Nephron progenitor cell (in vitro differentiated cells): Measurements from ENCODE around the gene HPSE2.

Experiments used
- DNase-seq: peaks from one replicate; pipeline ENCODE4 v3.0.0; 2021
- H3K27ac Mint-ChIP-seq: 2 replicates; pipeline ENCODE4 v1.8.0; 2021; ENCODE audit warnings: mild to moderate bottlenecking, moderate library complexity, mixed read lengths
- H3K27me3 Mint-ChIP-seq: 2 replicates; pipeline ENCODE4 v1.8.0; 2021; ENCODE audit warnings: mild to moderate bottlenecking, low read depth, mixed read lengths; ENCODE audit not compliant: poor library complexity
- H3K36me3 Mint-ChIP-seq: 2 replicates; pipeline ENCODE4 v1.8.0; 2021; ENCODE audit warnings: low read depth, mixed read lengths
- H3K4me1 Mint-ChIP-seq: 2 replicates; pipeline ENCODE4 v1.8.0; 2021; ENCODE audit warnings: mixed read lengths
- H3K4me3 Mint-ChIP-seq: 2 replicates; pipeline ENCODE4 v1.8.0; 2021; ENCODE audit warnings: mild to moderate bottlenecking, moderate library complexity, mixed read lengths
- H3K9me3 Mint-ChIP-seq: 2 replicates; pipeline ENCODE4 v1.8.0; 2021; ENCODE audit warnings: mild to moderate bottlenecking, moderate library complexity, mixed read lengths
- CTCF ChIP-seq: fragments of 200-600 bp; sonication (generic); IDR thresholded peaks from 2 replicates; pipeline ENCODE4 v1.5.0; 2021; ENCODE audit warnings: antibody characterized with exemption

Gene HPSE2

GRCh38 chr10:98460837-98461499 lies 774.7 kb downstream of the HPSE2 start:
- H3K27me3 Mint-ChIP-seq: peaks cover 5% of the 10 kb centered on the region
- H3K4me1 Mint-ChIP-seq: peaks cover 13% of the 10 kb centered on the region
- no peak for TF ChIP-seq CTCF
- no peaks in the 10 kb centered on the region for H3K9me3 Mint-ChIP-seq
- no peak overlapping the region for H3K27ac Mint-ChIP-seq
- H3K36me3 Mint-ChIP-seq: no peaks in the 10 kb centered on the region
- no peak overlapping the region for H3K4me3 Mint-ChIP-seq
- no peak for DNase-seq

- Mint-ChIP-seq H3K27me3 (peaks cover 5% of the 10 kb centered on the region), H3K27ac (peak overlapping the region; percentile 24), H3K4me1 (peaks cover 13% of the 10 kb centered on the region), H3K4me3 (no peak overlapping the region), H3K36me3 (no peaks in the 10 kb centered on the region), H3K9me3 (no peaks in the 10 kb centered on the region)
- no peak for TF ChIP-seq CTCF
- no peak for DNase-seq
Observed at GRCh38 chr10:98458809-98459784, 776.6 kb downstream of the HPSE2 start.

DNA sequence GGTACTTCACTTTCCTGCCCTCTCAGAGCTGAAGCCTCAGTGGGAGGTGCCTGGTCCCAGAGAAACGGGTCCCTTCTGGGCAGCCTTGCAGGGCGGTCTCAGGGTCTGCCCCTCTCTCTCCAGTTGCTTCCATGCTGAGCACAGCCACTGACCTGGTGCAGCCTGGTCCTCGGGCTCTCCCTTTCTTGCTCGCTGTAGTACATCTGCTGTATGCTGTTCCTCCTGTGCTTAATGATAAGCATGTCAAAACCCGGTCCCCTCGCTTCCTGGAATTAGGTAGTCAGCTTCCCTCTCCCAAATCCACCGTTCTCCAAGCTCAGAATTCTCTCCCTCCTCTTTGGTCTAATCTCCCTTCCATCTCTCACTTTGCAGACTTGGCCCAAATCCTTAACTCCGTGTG lies 777.9 kb downstream of the HPSE2 start:
- DNase-seq: no peak
- no peaks in the 10 kb centered on the region for H3K36me3 Mint-ChIP-seq
- H3K27ac Mint-ChIP-seq: no peak overlapping the region
- H3K27me3 Mint-ChIP-seq: peaks cover 5% of the 10 kb centered on the region
- H3K9me3 Mint-ChIP-seq: no peaks in the 10 kb centered on the region
- H3K4me1 Mint-ChIP-seq: peaks cover 19% of the 10 kb centered on the region
- no peak for TF ChIP-seq CTCF
- no peak overlapping the region for H3K4me3 Mint-ChIP-seq

DNA sequence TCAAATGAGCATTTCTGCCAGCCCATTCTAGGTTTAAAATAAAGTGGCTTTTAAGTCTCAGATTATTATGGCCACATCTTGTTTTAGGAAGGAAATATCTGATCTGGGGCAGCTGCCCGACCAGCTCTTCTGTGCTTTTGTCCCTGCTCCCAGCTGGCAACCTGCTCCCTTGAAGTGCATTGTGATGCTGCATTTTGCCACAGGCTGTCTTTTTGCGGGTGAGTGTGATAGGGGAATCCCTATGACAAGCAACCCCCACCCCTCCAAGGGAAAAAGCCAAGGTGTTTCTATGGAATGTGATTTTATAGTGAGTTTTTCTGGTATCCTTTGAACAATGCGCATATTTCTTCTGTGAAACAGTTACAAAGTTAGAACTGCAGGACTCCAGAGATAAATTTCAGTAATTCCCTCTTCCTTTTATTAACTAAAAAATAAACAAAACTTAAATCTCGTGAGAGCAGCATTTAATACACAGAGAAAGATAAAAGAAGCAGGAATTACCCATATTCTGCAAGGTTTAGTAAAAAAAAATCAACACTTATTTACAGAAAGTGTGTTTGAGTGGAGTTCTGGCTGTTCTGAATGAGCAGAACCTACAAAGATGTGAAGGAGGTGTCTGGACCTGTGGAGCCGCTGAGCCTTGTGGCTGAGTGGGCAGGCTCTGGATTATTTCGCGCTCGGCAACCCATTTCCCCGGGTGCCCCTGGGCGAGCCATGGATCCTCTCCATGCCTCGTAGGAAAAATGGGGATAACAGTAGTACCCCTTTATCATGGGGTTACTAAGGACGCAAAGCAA lies 778.8 kb downstream of the HPSE2 start:
- Mint-ChIP-seq H3K4me3 (no peak overlapping the region), H3K36me3 (no peaks in the 10 kb centered on the region), H3K27ac (no peak overlapping the region), H3K4me1 (peaks cover 19% of the 10 kb centered on the region), H3K9me3 (no peaks in the 10 kb centered on the region), H3K27me3 (peaks cover 5% of the 10 kb centered on the region)
- no peak for TF ChIP-seq CTCF
- no peak for DNase-seq

GRCh38 chr10:98456043-98456570 lies 779.5 kb downstream of the HPSE2 start:
- H3K9me3 Mint-ChIP-seq: no peaks in the 10 kb centered on the region
- TF ChIP-seq CTCF: no peak
- H3K36me3 Mint-ChIP-seq: no peaks in the 10 kb centered on the region
- no peak for DNase-seq
- H3K27ac Mint-ChIP-seq: no peak overlapping the region
- peaks cover 5% of the 10 kb centered on the region for H3K27me3 Mint-ChIP-seq
- no peak overlapping the region for H3K4me3 Mint-ChIP-seq
- peaks cover 18% of the 10 kb centered on the region for H3K4me1 Mint-ChIP-seq
